Prostate gland (tissue), 2 donors: Measurements from ENCODE around the gene FRMD3.
"Not testable (repeated sequence)": the region's sequence is repeated elsewhere in the genome, so short reads cannot be mapped to it uniquely, and the experiment has no call there.

ENCODE experiments used
- CTCF ChIP-seq, 4 experiments: fragments of 200-600 bp in 2 of 4; fragments of 450-650 bp in 2 of 4; sonication (generic) in 2 of 4; IDR thresholded peaks; 1 replicate in 3 of 4; 2 replicates in 1 of 4; pipeline ENCODE4 v1.5.1; 2016 to 2019; ENCODE audit warnings: antibody characterized with exemption in 4 of 4, mild to moderate bottlenecking in 2 of 4, moderate library complexity in 2 of 4
- POLR2A ChIP-seq: fragments of 450-650 bp; IDR thresholded peaks from one replicate; pipeline ENCODE4 v1.6.1; 2016; ENCODE audit warnings: antibody characterized with exemption, mild to moderate bottlenecking
- POLR2AphosphoS5 ChIP-seq: sonication (generic); formaldehyde crosslinking; IDR thresholded peaks from one replicate; pipeline ENCODE4 v1.6.1; 2017; ENCODE audit warnings: antibody characterized with exemption

DNA sequence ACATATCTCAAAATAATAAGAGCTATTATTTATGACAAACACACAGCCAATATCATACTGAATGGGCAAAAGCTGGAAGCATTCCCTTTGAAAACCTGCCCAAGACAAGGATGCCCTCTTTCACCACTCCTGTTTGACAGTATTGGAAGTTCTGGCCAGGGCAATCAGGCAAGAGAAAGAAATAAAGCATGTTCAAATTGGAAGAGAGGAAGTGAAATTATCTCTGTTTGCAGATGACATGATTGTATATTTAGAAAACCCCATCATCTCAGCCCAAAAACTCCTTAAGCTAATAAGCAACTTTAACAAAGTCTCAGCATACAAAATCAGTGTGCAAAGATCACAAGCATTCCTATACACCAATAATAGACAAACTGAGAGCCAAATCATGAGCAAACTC, 20.2 kb downstream of the FRMD3 start:
- TF ChIP-seq CTCF (IDR thresholded peaks at IDR 0.05); POLR2A; POLR2AphosphoS5: not testable (repeated sequence)
